PC-3 (cell line): ENCODE results near the gene TBC1D32. TPM values are rescaled to one million over a fixed set of nuclear protein-coding genes. Genes with fewer than 3 reads are reported as not detected.

Experiments used
- ATAC-seq: fragments of 200-7000 bp; cut with Tn5 transposase; 2 replicates; pipeline ENCODE4 v1.9.1; 2020; ENCODE audit warnings: mild to moderate bottlenecking, moderate library complexity
- BruUV-seq: library from RNA; stranded (reverse); fragments of 400-500 nt; replicated peaks from 2 replicates; lab custom pipeline; 2021; lab: Mats Ljungman, UMichigan
- CTCF ChIA-PET: fragments of 300-600 bp; sonication (Branson Sonifier 250); formaldehyde crosslinking; loops from one replicate; lab custom pipeline; 2022; ENCODE audit warnings: antibody characterized with exemption; lab: Charles Lee
- POLR2A ChIA-PET: fragments of 300-600 bp; sonication (Branson Sonifier 250); formaldehyde crosslinking; loops from one replicate; lab custom pipeline; 2022; ENCODE audit warnings: antibody characterized with exemption; ENCODE audit not compliant: unreplicated experiment; lab: Charles Lee
- DNase-seq: peaks from one replicate; pipeline ENCODE4 v3.0.0-alpha.2; 2015
- H2AFZ ChIP-seq: fragments of 300-600 bp; sonication (generic); 2 replicates; pipeline ENCODE4 v1.6.0; 2016; ENCODE audit warnings: antibody characterized with exemption, low read length
- H3F3A ChIP-seq: fragments of 300-600 bp; sonication (generic); one replicate; pipeline ENCODE4 v1.6.0; 2017; ENCODE audit warnings: antibody characterized with exemption, low read length, control low read depth, mild to moderate bottlenecking; ENCODE audit not compliant: unreplicated experiment
- H3K27ac ChIP-seq: fragments of 300-600 bp; sonication (generic); 2 replicates; pipeline ENCODE4 v1.5.1; 2016; ENCODE audit warnings: mild to moderate bottlenecking, low read length
- H3K27me3 ChIP-seq: fragments of 300-600 bp; sonication (generic); 2 replicates; pipeline ENCODE4 v1.6.1; 2016; ENCODE audit warnings: low read length, mixed read lengths
- H3K36me3 ChIP-seq: fragments of 300-600 bp; sonication (generic); 2 replicates; pipeline ENCODE4 v1.6.1; 2016; ENCODE audit warnings: low read depth, mixed run types, low read length, mixed read lengths
- H3K4me1 ChIP-seq: fragments of 300-600 bp; sonication (generic); 2 replicates; pipeline ENCODE4 v1.5.1; 2016; ENCODE audit warnings: low read length; ENCODE audit not compliant: insufficient read depth
- H3K4me2 ChIP-seq: fragments of 300-600 bp; sonication (generic); 2 replicates; pipeline ENCODE4 v1.6.0; 2016; ENCODE audit warnings: low read length
- H3K4me3 ChIP-seq: fragments of 300-600 bp; sonication (generic); 2 replicates; pipeline ENCODE4 v1.5.1; 2016; ENCODE audit warnings: mild to moderate bottlenecking, low read length, mixed read lengths
- H3K79me2 ChIP-seq: fragments of 300-600 bp; sonication (generic); 2 replicates; pipeline ENCODE4 v1.6.1; 2017; ENCODE audit warnings: low read length, mixed read lengths
- H3K9ac ChIP-seq: fragments of 300-600 bp; sonication (generic); 2 replicates; pipeline ENCODE4 v1.6.0; 2016; ENCODE audit warnings: mild to moderate bottlenecking, low read length
- H3K9me2 ChIP-seq: fragments of 300-600 bp; sonication (generic); replicated peaks from 2 replicates; pipeline ENCODE4 v1.6.1; 2016; ENCODE audit warnings: mixed run types, low read length, mixed read lengths
- H3K9me3 ChIP-seq: fragments of 300-600 bp; sonication (generic); 2 replicates; pipeline ENCODE4 v1.6.1; 2016; ENCODE audit warnings: low read length, mixed read lengths
- H4K20me1 ChIP-seq: fragments of 300-600 bp; sonication (generic); 2 replicates; pipeline ENCODE4 v1.6.1; 2016; ENCODE audit warnings: low read length, mixed read lengths
- CTCF ChIP-seq: fragments of 300-600 bp; sonication (generic); conservative IDR thresholded peaks from 2 replicates; pipeline ENCODE4 v1.5.1; 2017; ENCODE audit warnings: antibody characterized with exemption, low read depth, mild to moderate bottlenecking, low read length
- EZH2 ChIP-seq: fragments of 300-600 bp; sonication (generic); IDR thresholded peaks from one replicate; pipeline ENCODE4 v1.6.1; 2017; ENCODE audit warnings: antibody characterized with exemption, mild to moderate bottlenecking, low read length; ENCODE audit not compliant: unreplicated experiment
- EZH2phosphoT487 ChIP-seq: fragments of 300-600 bp; sonication (generic); IDR thresholded peaks from 2 replicates; pipeline ENCODE4 v1.6.1; 2018; ENCODE audit warnings: mild to moderate bottlenecking, antibody characterized with exemption, low read length, borderline replicate concordance
- intact Hi-C: fragments of 100-400 bp; cut with micrococcal nuclease; formaldehyde crosslinking; loops from 2 replicates; pipeline ENCODE4 v1.9.0; 2023
- total RNA-seq: library from RNA; depleted of rRNA; stranded (reverse); fragments of >200 nt; gene quantifications from 2 replicates; pipeline ENCODE4 v1.2.3, GENCODE V29; 2014

TBC1D32 gene
- total RNA-seq, 1 experiment from 2014 or later, result 2.7 TPM

- Histone ChIP-seq H3K79me2 (no peaks in the 10 kb centered on the region), H4K20me1 (no peaks in the 10 kb centered on the region), H3K9me2 (no peaks in the 10 kb centered on the region), H2AFZ (no peak overlapping the region), H3K4me2 (peak overlapping the region; percentile 100), H3K27me3 (no peaks in the 10 kb centered on the region), H3K9ac (no peak overlapping the region), H3K9me3 (no peaks in the 10 kb centered on the region), H3K4me1 (peaks cover 10% of the 10 kb centered on the region; the same call in 1 of the 2 replicates), H3K4me3 (no peak overlapping the region), H3F3A (no peaks in the 10 kb centered on the region), H3K36me3 (no peaks in the 10 kb centered on the region), H3K27ac (no peak overlapping the region)
- POLR2A ChIA-PET, result no interaction called here
- intact Hi-C loops, result no loop called here
- DNase-seq (no peak), ATAC-seq (no peak)
- no peak for TF ChIP-seq CTCF
- no peak for TF ChIP-seq EZH2
- TF ChIP-seq EZH2phosphoT487, result no peak
- no TSS peak for BruUV-seq
- CTCF ChIA-PET, result no interaction called here
Observed at GRCh38 chr6:121333196-121333595, 1.1 kb downstream of the TBC1D32 start.

- no peak for DNase-seq
- no peak for TF ChIP-seq CTCF
- no peak for TF ChIP-seq EZH2phosphoT487
- TF ChIP-seq EZH2, result no peak
- no TSS peak for BruUV-seq
- H3K9me2 ChIP-seq, result no peaks in the 10 kb centered on the region
- H3K9me3 ChIP-seq, result no peaks in the 10 kb centered on the region
- ATAC-seq, result no peak
- no peaks in the 10 kb centered on the region for H3F3A ChIP-seq
- ChIA-PET POLR2A (no interaction called here), CTCF (no interaction called here)
- no peaks in the 10 kb centered on the region for H3K27me3 ChIP-seq
- no peaks in the 10 kb centered on the region for H3K79me2 ChIP-seq
- no peaks in the 10 kb centered on the region for H4K20me1 ChIP-seq
- H3K4me3 ChIP-seq, result no peak overlapping the region
- no peak overlapping the region for H2AFZ ChIP-seq
- no peak overlapping the region for H3K9ac ChIP-seq
- no peak overlapping the region for H3K27ac ChIP-seq
- H3K4me2 ChIP-seq, result no peak overlapping the region
- peaks cover 9% of the 10 kb centered on the region; the same call in 1 of the 2 replicates for H3K4me1 ChIP-seq
- intact Hi-C loops, result no loop called here
- no peaks in the 10 kb centered on the region for H3K36me3 ChIP-seq
Observed at GRCh38 chr6:121330516-121330915, 3.8 kb downstream of the TBC1D32 start.

- Histone ChIP-seq H3K4me1 (no peaks in the 10 kb centered on the region), H4K20me1 (no peaks in the 10 kb centered on the region), H3F3A (no peaks in the 10 kb centered on the region), H3K36me3 (no peaks in the 10 kb centered on the region), H3K27ac (no peak overlapping the region), H3K4me3 (no peak overlapping the region), H3K27me3 (no peaks in the 10 kb centered on the region), H3K9me2 (no peaks in the 10 kb centered on the region), H3K9me3 (no peaks in the 10 kb centered on the region), H3K79me2 (no peaks in the 10 kb centered on the region), H2AFZ (no peak overlapping the region), H3K4me2 (no peak overlapping the region), H3K9ac (no peak overlapping the region)
- ChIA-PET POLR2A (no interaction called here), CTCF (no interaction called here)
- BruUV-seq, result no TSS peak
- intact Hi-C loops, result no loop called here
- DNase-seq (no peak), ATAC-seq (no peak)
- TF ChIP-seq EZH2 (no peak), CTCF (no peak), EZH2phosphoT487 (no peak)
Observed at GRCh38 chr6:121321282-121321681, 13.0 kb downstream of the TBC1D32 start.
